Activated T-cell treated with anti-CD3 and anti-CD28 coated beads for 24 hours (primary cell): ENCODE data around the gene BRD8.
"Not testable (repeated sequence)": the region's sequence is repeated elsewhere in the genome, so short reads cannot be mapped to it uniquely, and the experiment has no call there.

Source experiments
- DNase-seq: peaks from one replicate; pipeline ENCODE4 v3.0.0-alpha.2; 2020; ENCODE audit warnings: low read depth

BRD8 gene, protein sequence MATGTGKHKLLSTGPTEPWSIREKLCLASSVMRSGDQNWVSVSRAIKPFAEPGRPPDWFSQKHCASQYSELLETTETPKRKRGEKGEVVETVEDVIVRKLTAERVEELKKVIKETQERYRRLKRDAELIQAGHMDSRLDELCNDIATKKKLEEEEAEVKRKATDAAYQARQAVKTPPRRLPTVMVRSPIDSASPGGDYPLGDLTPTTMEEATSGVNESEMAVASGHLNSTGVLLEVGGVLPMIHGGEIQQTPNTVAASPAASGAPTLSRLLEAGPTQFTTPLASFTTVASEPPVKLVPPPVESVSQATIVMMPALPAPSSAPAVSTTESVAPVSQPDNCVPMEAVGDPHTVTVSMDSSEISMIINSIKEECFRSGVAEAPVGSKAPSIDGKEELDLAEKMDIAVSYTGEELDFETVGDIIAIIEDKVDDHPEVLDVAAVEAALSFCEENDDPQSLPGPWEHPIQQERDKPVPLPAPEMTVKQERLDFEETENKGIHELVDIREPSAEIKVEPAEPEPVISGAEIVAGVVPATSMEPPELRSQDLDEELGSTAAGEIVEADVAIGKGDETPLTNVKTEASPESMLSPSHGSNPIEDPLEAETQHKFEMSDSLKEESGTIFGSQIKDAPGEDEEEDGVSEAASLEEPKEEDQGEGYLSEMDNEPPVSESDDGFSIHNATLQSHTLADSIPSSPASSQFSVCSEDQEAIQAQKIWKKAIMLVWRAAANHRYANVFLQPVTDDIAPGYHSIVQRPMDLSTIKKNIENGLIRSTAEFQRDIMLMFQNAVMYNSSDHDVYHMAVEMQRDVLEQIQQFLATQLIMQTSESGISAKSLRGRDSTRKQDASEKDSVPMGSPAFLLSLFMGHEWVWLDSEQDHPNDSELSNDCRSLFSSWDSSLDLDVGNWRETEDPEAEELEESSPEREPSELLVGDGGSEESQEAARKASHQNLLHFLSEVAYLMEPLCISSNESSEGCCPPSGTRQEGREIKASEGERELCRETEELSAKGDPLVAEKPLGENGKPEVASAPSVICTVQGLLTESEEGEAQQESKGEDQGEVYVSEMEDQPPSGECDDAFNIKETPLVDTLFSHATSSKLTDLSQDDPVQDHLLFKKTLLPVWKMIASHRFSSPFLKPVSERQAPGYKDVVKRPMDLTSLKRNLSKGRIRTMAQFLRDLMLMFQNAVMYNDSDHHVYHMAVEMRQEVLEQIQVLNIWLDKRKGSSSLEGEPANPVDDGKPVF

DNA sequence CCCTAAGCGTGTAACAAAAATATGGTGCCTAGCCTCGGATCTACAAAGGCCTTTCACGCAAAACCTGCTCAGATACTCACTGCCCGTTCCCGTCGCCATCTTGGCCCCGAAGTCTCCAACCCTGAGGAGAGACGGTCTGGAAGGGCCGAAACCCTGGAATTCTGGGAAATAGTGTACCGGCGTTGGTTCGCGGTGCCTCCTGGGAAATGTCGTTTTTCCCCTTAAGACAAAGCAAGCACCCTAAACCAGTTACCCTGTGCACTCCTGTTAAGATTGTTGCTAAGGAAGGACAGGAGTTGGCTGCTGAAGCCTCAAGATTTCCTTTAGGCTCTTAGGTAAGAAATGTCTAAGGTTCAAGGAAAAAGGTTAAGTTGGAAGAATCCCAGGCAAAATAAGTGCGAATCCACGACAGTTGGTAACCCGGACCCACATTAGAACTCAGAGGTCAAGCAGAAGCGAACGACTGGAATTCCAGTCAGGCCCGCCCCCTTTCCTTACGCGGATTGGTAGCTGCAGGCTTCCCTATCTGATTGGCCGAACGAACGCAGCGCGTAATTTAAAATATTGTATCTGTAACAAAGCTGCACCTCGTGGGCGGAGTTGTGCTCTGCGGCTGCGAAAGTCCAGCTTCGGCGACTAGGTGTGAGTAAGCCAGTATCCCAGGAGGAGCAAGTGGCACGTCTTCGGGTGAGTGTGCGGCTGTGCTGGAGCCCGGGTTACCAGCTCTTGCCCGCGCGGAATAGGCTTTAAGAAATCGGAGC lies at the start of gene BRD8, which contains the start of gene KIF20A:
Gene BRD8 (minus strand): TSS at position 115 of the 761 bp plus-strand sequence. CDS start 16 bp downstream, at position 99.
Gene KIF20A (plus strand): TSS at position 597 of the 761 bp plus-strand sequence. CDS start 569 bp downstream, outside the sequence.
- DNase-seq: peak; percentile 85

DNA sequence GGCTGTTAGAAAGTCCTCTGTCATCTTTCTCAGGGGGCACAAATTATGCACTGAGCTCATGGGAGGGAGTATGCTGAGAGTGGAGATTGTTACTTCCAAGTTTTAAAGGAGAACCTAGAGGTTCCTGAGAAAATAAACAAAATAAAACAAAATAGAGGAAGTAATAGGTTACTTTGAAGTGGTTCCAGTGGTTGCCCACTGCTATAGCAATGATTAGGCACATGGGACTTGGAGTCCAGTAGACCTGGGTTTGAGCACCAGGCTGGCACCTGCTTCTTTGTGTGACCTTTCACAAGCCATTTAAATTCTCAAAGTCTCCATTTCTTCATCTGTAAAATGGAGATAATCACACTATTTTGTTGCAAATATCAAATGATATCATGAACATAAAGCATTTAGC lies 48.5 kb upstream of the BRD8 start:
- DNase-seq: no peak

DNA sequence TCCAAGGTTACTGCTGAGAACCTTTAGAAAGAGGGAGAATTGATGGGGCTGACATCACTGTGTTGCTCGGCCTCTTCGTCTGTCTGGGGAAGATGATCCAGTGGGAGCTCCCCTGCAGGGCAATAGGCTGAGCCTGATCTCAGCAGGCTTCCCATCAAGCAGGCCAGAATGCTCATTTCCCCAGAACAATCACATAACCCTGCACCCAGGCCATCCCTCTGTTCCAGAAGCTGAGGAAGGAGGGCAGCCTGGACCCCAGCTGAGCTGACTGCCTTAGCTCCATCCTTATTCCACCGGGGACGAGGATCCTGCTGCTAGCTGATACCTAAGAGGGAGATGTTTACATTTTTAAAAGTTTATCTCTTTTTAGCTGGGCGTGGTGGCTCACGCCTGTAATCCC lies 46.3 kb upstream of the BRD8 start:
- no peak for DNase-seq

DNA sequence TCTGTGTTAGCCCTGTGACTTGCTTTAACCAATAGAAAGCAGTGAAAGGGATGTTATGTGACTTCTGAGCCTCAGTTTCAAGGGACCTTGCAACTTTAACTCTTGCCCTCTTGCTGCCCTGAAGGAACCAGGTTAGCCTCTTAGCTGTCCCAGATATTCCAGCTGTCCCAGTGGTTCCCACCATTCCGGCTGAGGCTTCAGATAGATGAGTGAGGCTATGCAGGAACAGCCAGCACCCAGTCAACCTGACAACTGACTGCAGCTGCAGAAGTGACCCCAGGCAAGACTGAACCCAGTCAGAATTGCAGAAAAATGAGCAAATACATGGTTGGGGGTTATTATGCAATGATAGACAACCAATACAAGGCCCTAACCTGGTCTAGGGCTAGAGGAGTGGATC lies 45.1 kb upstream of the BRD8 start:
- DNase-seq: no peak

DNA sequence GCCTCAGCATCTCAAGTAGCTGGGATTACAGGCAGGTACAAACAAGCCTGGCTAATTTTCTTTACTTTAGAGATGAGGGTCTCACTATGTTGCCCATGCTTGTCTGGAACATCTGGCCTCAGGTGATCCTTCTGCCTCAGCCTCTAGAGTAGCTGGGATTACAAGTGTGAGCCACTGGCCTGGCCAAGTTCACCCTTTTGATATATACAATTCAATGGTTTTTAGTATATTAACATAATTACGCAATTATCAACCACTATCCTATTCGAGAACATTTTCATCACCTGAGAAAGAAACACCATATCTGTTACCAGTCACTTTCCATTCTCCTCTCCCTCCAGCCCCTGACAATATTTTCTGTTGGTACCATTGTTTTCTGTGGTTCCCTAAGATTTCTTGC lies 38.4 kb upstream of the BRD8 start:
- no peak for DNase-seq

DNA sequence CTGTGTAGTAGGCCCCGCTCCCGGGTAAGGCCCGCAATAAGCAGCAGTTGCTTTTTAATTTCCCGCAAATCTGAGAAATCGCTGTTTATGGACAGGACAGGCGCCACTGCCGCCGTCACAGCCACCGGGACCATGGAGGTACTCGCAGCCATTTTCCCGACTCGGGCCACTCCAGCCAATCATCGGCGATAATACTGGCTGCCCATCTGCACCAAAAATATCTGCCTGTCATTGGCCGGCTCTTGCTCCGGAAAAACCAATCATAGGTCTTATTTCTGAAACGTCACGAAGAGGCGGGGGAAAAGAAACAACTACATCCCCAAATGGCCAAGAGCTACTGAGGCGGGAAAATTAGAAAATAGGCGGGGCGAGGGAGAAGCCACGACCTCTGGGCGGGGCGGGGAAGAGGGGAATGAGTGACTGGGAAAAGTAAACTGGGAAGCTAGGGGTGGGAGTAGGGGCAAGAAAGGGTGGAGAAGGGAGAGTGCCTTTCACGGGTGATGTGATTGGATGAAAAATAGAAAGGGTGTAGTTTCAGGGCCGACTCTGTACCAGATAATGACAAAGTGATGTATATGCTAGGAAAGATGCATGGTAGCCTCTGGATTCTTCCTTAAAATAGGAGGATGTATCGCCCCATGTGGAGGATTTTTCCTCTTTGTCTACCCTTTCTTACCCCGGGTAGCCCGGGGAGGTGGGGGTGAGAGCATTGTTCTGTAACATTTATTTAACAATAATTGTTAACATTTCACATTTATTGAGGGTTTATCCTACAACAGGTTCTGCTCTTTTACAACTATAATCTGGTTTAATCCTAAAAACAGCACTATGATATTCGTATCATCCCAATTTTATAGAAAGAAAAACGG lies 35.0 kb upstream of the BRD8 start, which contains the start of gene CDC23:
Gene CDC23 (minus strand): TSS at position 163 of the 869 bp plus-strand sequence. CDS start 11 bp downstream, at position 152.
- peak; percentile 88 for DNase-seq

DNA sequence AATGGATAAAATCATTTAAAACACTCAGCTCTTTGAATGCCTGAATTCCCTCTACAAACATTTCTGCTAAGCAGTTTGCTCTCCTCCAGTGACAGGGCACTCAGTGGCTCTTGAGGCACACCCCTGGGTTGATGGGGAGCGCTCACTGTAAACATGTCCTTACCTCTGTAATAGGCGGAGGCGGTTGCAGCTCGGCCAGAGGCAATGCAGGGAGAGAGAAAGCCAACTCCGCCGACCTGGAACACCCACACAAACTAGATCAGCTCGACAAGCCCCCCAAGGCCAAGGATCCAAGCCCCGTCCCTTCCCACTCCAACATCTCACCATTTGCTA lies 34.4 kb upstream of the BRD8 start:
- peak; percentile 3 for DNase-seq

DNA sequence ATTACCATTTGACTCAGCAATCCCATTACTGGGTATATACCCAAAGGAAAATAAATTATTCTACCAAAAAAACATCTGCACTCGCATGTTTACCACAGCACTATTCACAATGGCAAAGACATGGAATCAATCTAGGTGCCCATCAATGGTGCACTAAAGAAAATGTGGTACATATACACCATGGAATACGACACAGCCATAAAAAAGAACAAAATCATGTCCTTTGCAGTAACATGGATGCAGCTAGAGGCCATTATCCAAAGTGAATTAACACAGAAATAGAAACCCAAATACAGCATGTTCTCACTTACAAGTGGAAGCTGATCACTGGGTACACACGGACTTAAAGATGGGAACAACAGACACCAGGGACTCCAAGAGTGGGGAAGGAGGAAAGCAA lies 32.6 kb upstream of the BRD8 start:
- no peak for DNase-seq

DNA sequence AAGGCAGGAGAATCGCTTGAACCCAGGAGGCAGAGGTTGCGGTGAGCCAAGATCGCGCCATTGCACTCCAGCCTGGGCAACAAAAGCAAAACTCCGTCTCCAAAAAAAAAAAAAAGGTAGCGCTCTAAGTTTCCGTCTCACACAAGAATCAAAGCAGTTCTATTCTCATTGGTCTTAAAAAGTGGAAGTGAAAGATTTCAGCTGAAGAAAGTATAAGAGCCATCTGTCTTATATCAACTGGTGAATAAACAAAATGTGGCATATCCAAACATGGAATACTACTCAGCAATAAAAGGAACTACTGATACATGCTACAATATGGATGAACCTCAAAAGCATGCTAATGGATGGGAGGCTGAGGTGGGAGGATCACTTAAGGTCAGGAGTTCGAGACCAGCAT lies 15.4 kb upstream of the BRD8 start:
- not testable (repeated sequence) for DNase-seq

DNA sequence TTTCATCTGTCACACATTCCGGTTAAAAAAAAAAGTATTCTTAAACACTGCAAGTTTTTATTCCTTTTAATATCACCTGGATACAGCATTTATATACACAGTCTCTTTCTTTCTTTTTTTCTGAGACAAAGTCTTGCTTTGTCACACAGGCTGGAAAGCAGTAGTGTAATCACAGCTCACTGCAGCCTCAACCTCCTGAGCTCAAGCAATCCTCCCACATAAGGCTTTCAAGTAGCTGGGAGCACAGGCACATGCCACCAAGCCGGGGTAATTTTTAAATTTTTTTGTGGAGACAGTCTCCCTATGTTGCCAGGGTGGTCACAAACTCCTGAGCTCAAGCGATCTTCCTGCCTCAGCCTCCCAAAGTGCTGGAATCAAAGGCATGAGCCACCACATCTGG lies 14.4 kb upstream of the BRD8 start:
- no peak for DNase-seq

DNA sequence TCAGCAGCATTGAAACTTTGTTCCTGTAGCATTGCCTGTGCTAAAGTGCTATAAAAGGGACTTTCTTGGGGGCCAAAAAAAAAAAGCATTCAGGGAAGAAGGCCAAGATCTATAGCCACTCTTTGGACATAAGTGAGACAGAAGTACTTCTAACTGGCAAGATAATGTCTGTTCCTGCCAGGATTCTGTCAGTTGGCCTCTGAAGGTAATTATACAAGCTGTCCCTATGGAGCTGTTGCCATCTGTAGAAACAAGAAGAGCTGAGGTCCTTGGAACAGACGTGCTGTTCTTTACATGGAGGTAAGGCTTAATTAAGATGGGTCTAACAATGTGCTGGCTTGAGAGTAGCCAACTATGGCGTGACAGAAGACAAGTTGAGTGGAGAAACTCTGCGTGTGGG lies 10.2 kb upstream of the BRD8 start:
- DNase-seq: no peak

DNA sequence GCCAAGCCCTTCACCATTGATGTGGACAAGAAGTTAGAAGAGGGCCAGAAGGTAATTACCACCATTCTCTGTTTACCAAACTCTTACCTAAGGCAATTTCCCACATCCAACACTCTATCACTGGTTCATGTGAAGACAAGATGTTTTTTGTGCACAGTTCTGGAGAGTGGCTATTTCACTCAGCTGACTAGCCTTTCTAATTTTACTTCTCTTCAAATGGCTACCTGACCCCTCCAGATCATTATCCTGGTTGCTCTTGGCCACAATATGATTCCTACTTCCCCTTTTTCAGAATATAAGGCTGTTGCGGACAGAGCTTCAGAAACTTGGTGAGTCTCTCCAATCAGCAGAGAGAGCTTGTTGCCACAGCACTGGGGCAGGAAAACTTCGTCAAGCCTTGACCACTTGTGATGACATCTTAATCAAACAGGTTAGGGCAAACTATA lies 7.6 kb upstream of the BRD8 start:
- no peak for DNase-seq

DNA sequence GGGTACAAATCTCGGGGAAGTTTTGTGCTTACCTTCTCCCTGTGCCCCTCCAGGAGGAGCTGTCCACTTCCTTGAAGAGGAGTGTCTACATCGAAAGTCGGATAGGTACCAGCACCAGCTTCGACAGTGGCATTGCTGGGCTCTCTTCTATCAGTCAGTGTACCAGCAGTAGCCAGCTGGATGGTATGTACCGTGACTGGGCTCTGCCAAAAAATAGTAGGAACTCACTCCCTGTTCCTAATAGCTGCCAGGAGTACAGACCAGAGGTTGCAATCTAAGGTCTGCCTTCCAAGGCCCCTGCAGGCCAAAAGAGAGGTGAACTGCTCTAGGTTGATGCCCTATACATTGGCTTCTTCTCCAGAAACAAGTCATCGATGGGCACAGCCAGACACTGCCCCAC lies 4.4 kb upstream of the BRD8 start:
- DNase-seq: no peak

DNA sequence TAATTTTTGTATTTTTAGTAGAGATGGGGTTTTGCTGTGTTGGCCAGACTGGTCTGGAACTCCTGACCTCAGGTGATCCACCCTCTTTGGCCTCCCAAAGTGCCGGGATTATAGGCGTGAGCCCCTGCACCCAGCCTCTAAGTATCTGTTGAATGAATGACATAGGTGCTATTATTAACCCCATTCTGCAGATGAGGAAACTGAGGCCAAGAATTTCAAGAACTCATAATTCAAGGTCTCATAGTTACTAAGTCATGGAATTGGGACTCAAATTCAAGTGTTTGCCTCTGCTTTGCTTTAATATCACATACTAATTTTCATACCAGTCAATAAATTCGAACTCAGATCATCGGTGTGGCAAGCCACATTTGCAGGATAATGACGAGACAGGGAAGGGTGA lies 2.4 kb upstream of the BRD8 start:
- no peak for DNase-seq

DNA sequence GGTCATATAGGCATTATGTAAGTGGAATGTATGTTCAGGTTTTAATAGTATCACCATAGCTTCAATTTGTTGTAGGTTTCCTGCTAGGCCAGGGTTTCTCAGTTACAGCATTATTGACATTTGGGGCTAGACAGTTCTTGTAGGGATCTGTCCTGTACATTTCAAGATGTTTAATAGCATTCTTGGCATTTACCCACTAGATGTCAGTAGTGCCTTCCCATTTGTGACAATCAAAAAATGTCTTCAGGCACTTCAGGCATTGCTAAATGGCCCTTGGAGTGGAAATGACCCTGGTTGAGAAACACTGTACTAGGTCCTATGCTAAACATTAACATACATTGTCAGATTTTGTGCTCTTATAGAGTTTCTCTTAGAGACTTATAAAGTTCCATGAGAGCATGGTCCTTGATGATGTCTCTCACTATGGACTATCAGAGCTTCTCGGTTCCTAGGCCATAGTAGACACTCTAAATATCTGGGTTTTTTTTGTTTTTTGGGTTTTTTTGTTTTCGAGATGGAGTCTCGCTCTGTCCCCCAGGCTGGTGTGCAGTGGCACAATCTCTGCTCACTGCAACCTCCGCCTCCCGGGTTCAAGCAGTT lies 1.9 kb upstream of the BRD8 start:
- no peak for DNase-seq

DNA sequence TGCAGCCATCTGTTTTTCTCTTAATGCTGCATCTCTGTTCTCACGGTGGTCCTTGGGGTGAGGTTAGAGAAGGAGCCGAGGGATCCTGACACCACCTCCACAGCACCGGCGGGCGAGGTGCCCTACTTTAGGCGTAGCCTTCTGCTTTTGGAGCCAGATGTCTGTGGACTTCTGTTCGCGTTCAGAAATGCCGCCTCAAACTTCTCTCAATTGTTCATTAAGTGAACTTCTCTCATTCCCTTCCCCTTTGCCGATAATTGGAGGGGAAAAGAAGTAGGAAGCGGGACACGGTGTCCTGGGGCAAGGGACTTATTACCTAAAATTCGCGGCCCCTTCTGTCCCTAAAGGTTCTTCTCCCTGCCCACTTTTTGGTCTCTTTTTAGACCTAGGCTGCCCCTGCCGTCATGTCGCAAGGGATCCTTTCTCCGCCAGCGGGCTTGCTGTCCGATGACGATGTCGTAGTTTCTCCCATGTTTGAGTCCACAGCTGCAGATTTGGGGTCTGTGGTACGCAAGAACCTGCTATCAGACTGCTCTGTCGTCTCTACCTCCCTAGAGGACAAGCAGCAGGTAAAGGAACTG lies 937 bp upstream of the BRD8 start:
- DNase-seq: no peak

DNA sequence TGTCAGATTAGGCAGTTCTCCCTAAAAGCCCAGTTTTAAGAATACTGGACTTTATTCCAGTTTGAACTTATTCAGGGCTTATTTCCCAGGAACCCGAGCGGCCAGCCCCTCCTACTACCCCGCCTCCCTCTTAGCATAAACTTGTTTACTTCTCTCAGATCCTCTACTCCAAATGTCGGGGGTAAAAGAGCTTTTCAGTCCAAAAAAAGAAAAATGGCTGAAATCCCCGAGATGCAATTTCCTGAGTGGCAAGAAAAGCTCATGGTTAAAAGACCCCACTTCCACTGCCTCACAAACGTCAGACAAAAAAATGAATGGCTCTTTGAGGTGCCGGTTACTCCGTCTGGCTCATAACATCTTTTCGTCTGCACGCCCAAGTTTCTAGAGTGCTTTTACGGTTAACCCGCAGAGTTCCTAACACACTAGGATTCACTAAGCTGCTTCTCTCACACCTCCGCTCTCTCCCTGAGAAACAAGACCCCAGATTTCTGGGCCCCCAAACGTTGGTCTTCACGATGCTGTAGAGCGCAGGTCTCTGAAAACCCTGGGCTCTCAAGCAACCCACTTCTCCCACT lies 402 bp downstream of the BRD8 start:
- no peak for DNase-seq

DNA sequence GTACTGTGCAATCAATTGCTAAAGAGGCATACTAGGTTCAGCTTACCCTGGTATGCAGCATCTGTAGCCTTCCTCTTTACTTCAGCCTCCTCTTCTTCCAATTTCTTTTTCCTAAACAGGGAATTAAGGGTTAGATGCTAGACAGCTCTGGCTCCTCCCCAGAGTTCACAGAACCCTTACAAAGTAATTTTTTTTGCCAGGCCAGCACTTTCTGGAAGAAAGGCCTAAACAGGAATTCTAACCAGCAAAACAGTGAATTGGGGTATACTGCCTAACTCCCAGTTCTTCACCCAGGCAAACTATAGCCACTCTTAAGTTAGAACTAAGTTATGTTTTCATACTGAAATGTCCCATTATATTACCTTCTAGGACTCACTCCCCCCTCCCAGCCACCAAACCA lies 8.1 kb downstream of the BRD8 start:
- no peak for DNase-seq

DNA sequence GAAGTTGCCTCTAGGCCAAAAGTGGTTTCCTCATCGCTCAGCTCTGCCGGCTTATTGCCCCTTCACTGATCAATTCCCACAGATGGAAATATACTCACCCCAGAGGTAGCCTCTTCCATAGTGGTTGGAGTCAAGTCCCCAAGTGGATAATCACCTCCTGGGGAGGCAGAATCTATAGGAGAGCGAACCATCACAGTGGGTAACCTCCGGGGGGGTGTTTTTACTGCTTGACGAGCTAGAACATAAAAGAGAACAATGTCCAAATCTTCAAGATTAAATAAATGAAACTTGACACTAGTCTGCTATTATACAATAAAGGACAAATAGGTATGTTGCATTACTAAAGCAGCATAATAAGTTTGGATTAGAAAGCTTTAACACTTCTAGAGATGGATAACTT lies 9.3 kb downstream of the BRD8 start:
- DNase-seq: no peak
